ENCODE data around the gene MCMBP.

- TF ChIP-seq CTCF (IDR thresholded peaks at IDR 0.05) (no peak), POLR2A (IDR thresholded peaks at IDR 0.05) (no peak)
Observed at GRCh38 chr10:119849031-119849789, 23.4 kb downstream of the MCMBP start.

Data from esophagus squamous epithelium (tissue), 4 donors.